Measurements from ENCODE around the gene CEP57L1. TPM values are rescaled to one million over a fixed set of nuclear protein-coding genes. Genes with fewer than 3 reads are reported as not detected.
"Not testable (repeated sequence)": the region's sequence is repeated elsewhere in the genome, so short reads cannot be mapped to it uniquely, and the experiment has no call there.

Gene CEP57L1
- total and polyA plus RNA-seq, 2 experiments from 2014 or later, result 11.9 to 18.7 TPM

DNA sequence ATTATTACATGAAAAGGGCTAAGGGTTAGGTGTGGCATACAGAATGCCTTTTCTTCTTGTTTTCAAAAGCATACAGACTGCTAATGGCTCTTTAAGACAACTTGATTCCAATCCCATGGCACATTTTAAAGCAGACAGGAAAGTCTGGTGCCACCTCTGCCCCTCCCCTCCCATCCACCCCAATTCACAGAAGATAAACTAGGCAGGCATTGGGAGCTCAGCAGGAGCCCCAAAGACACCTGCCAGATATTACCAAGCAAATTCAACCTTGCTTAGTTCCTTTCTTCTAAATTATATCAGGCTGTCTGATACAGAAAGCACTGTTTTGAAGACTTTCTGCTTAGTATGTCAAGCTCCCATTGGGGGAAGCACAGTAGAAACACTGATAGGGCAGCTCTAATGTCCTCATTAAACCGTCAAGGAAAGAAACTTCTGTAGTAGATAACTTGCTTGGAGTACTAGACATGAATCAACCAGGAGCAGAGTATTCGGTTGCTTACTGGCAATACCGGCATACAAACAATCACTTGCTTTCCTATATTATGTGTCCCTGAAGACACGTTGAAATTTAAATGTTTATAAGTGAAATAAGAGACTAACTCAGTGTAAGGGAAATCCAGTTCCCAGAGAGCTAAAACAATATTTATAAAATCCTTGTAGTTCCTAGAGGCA, 13.7 kb upstream of the CEP57L1 start:
- no peaks in the 10 kb centered on the region for H3K9me2 ChIP-seq (replicated peaks; ENCODE audit: insufficient read depth)
- DNase-seq (ENCODE audit: low spot score), result no peak
- no peaks in the 10 kb centered on the region for H4K20me1 ChIP-seq (ENCODE audit: insufficient read depth, poor library complexity, severe bottlenecking)
- no peak overlapping the region for H2AFZ ChIP-seq
- H3K4me1 ChIP-seq (ENCODE audit: insufficient read depth), result peaks cover 4% of the 10 kb centered on the region
- H3K27ac ChIP-seq, result no peak overlapping the region
- no peaks in the 10 kb centered on the region for H3K9me3 ChIP-seq (ENCODE audit: low read depth)
- no peaks in the 10 kb centered on the region for H3K27me3 ChIP-seq
- no peak overlapping the region for H3K4me2 ChIP-seq
- no peak overlapping the region for H3K4me3 ChIP-seq
- TF ChIP-seq, protein P1, sequence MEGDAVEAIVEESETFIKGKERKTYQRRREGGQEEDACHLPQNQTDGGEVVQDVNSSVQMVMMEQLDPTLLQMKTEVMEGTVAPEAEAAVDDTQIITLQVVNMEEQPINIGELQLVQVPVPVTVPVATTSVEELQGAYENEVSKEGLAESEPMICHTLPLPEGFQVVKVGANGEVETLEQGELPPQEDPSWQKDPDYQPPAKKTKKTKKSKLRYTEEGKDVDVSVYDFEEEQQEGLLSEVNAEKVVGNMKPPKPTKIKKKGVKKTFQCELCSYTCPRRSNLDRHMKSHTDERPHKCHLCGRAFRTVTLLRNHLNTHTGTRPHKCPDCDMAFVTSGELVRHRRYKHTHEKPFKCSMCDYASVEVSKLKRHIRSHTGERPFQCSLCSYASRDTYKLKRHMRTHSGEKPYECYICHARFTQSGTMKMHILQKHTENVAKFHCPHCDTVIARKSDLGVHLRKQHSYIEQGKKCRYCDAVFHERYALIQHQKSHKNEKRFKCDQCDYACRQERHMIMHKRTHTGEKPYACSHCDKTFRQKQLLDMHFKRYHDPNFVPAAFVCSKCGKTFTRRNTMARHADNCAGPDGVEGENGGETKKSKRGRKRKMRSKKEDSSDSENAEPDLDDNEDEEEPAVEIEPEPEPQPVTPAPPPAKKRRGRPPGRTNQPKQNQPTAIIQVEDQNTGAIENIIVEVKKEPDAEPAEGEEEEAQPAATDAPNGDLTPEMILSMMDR (IDR thresholded peaks at IDR 0.05; ENCODE audit: poor library complexity), result no peak
- peak; percentile 79 for TF ChIP-seq EZH2phosphoT487 (IDR thresholded peaks at IDR 0.05; ENCODE audit: low read depth, severe bottlenecking, unreplicated experiment)
- H3K36me3 ChIP-seq (replicated peaks; ENCODE audit: insufficient read depth, low read depth), result no peaks in the 10 kb centered on the region
- peaks cover 50% of the 10 kb centered on the region for H3K79me2 ChIP-seq
- WGBS (ENCODE audit: low lambda C conversion rate, missing lambda C conversion rate), result 82% methylated on average over 4 of the region's 4 CpGs

- Histone ChIP-seq H3K27me3 (no peaks in the 10 kb centered on the region), H3K4me3 (no peak overlapping the region), H3K4me2 (no peak overlapping the region), H3K9me3 (ENCODE audit: low read depth) (no peaks in the 10 kb centered on the region), H4K20me1 (ENCODE audit: insufficient read depth, poor library complexity, severe bottlenecking) (no peaks in the 10 kb centered on the region), H3K9me2 (replicated peaks; ENCODE audit: insufficient read depth) (no peaks in the 10 kb centered on the region), H2AFZ (no peak overlapping the region), H3K36me3 (replicated peaks; ENCODE audit: insufficient read depth, low read depth) (no peaks in the 10 kb centered on the region), H3K27ac (no peak overlapping the region), H3K79me2 (peaks cover 55% of the 10 kb centered on the region), H3K4me1 (ENCODE audit: insufficient read depth) (no peaks in the 10 kb centered on the region)
- no peak for DNase-seq (ENCODE audit: low spot score)
- TF ChIP-seq, protein P1 (IDR thresholded peaks at IDR 0.05; ENCODE audit: poor library complexity), result no peak
- no peak for TF ChIP-seq EZH2phosphoT487 (IDR thresholded peaks at IDR 0.05; ENCODE audit: low read depth, severe bottlenecking, unreplicated experiment)
- TF ChIP-seq EZH2 (IDR thresholded peaks at IDR 0.05; ENCODE audit: borderline replicate concordance), result no peak
- WGBS (ENCODE audit: low lambda C conversion rate, missing lambda C conversion rate), result 77% methylated on average over 1 of the region's 1 CpG
Observed at GRCh38 chr6:109082188-109082577, 13.1 kb upstream of the CEP57L1 start.

DNA sequence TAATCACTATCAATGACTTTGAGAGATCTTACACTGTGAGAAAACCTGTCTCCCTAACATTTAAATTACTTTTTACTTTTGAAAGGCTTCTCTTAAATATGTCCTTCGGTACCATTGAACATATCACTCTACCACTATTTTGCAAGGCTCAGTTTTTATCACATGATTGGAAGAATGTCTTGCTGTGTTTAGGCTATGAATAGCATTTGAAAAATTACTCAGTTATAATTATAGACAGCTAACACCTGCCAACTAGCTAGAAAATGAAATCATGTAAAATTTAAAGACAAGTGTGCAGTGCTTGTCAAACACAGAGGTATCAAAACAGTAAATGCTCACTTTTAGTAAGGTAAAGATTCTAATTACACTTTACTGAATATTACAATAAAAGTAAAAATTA, 11.7 kb upstream of the CEP57L1 start:
- Histone ChIP-seq H3K4me2 (no peak overlapping the region), H3K4me1 (ENCODE audit: insufficient read depth) (no peaks in the 10 kb centered on the region), H3K79me2 (peaks cover 53% of the 10 kb centered on the region), H3K4me3 (no peak overlapping the region), H3K27me3 (no peaks in the 10 kb centered on the region), H3K36me3 (replicated peaks; ENCODE audit: insufficient read depth, low read depth) (no peaks in the 10 kb centered on the region), H4K20me1 (ENCODE audit: insufficient read depth, poor library complexity, severe bottlenecking) (no peaks in the 10 kb centered on the region), H3K9me2 (replicated peaks; ENCODE audit: insufficient read depth) (no peaks in the 10 kb centered on the region), H3K9me3 (ENCODE audit: low read depth) (no peaks in the 10 kb centered on the region), H3K27ac (no peak overlapping the region), H2AFZ (no peak overlapping the region)
- DNase-seq (ENCODE audit: low spot score), result no peak
- 95% methylated on average over 1 of the region's 1 CpG for WGBS (ENCODE audit: low lambda C conversion rate, missing lambda C conversion rate)
- TF ChIP-seq EZH2phosphoT487 (IDR thresholded peaks at IDR 0.05; ENCODE audit: low read depth, severe bottlenecking, unreplicated experiment) (no peak), EZH2 (IDR thresholded peaks at IDR 0.05; ENCODE audit: borderline replicate concordance) (no peak)
- TF ChIP-seq, protein P1 (IDR thresholded peaks at IDR 0.05; ENCODE audit: poor library complexity), result no peak

- not testable (repeated sequence) for H3K9me2 ChIP-seq (replicated peaks; ENCODE audit: insufficient read depth); H3K4me2 ChIP-seq; H2AFZ ChIP-seq; H3K36me3 ChIP-seq (replicated peaks; ENCODE audit: insufficient read depth, low read depth); H3K4me1 ChIP-seq (ENCODE audit: insufficient read depth); H3K27me3 ChIP-seq; H3K9me3 ChIP-seq (ENCODE audit: low read depth); DNase-seq (ENCODE audit: low spot score); H3K27ac ChIP-seq; H4K20me1 ChIP-seq (ENCODE audit: insufficient read depth, poor library complexity, severe bottlenecking); H3K4me3 ChIP-seq
- 90% methylated on average over 8 of the region's 8 CpGs for WGBS (ENCODE audit: low lambda C conversion rate, missing lambda C conversion rate)
- H3K79me2 ChIP-seq, result peaks cover 53% of the 10 kb centered on the region
Observed at GRCh38 chr6:109084146-109084545, 11.2 kb upstream of the CEP57L1 start.
